Esophagus mucosa (tissue), 1 donor: ENCODE measurements around the gene SH3GL1. TPM values are rescaled to one million over a fixed set of nuclear protein-coding genes. Genes with fewer than 3 reads are reported as not detected.
"Not testable (repeated sequence)": the region's sequence is repeated elsewhere in the genome, so short reads cannot be mapped to it uniquely, and the experiment has no call there.

ENCODE experiments used
- ATAC-seq: fragments of 200-7000 bp; cut with Tn5 transposase; one replicate; pipeline ENCODE4 v1.9.1; 2020
- total RNA-seq: library from RNA; stranded (reverse); gene quantifications from one replicate; pipeline ENCODE4 v1.2.4, GENCODE V29; 2023
- donor health status: DM: yes; HTN: yes; CAD: no.

Gene SH3GL1
- total RNA-seq, 1 donor from 2014 or later: 114 TPM

DNA sequence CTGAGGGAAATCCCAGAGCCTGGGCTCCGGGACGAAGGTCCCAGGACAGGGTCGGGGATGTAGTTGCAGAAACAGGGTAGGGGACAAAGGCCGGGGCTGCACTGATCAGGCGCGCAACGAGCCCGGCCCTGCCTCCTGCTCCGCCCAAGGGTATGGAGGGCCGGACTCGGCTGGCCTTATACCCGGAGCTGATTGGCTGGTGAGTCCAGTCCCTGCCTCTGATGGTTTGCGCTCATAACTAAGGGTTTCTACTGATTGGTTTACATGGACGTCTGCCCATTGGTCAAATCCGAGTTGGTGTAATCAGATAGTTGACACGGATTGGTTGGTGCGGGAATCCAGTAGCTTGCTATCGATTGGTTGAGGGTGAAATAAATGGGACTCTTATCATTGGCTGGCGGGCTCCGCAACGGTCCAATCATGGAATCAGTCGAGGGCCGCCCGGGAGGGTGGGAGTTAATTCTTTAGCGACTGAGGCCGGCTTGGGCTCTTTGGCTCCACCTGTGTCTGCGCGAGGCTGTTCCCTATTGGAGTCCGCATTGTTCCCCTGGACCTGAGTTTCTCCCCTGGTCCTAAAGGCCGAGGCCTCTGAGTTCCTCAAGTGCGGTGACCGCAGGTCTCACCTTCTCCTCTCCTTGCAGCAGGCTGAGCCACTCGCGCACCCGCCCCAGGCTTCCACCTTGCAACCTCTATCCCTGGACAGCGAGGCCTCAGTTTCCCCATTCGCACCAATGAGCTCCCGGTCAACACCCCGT is 57.6 kb downstream of the SH3GL1 start:
- peak; percentile 90 for ATAC-seq

- ATAC-seq: peak; percentile 0
Observed at GRCh38 chr19:4342314-4342614, 58.1 kb downstream of the SH3GL1 start.

DNA sequence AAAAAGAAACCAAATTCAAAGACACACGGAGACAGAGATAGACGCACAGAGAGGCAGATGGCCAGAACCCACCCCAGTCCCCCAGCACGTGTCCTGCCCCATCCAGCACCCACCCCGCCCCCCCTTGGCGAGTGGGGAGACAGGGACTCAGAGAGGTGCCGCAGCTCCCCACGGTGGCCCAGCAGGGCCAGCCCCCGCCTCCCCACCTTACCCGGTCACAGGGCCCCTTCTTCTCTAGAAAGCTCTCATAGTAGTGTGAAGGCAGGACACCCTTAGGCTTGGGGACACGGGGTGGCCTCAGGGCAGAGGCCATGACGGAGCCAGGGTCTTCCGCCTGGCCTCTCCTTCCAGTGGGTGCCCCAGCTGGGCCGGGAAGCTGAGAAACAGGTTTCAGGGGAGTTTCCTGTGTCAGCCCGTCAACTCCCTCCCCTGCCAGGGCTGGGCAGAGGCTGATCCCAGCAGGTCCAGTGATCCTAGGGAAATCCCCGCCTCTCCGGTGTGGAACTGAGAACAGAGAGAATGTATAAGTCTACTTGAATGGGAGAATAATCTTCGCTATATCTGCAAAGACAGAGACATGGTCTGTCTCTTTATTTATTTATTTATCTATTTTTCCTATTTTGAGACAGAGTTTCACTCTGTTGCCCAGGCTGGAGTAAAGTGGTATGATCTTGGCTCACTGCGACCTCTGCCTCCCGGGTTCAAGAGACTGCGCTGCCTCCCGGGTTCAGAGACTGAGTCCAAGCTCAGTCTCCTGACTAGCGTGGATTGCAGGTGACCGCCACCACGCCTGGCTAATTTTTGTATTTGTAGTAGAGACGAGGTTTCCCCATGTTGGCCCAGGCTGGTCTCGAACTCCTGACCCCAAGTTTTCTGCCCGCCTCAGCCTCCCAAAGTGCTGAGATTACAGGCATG is 61.6 kb downstream of the SH3GL1 start, which contains the start of gene STAP2:
Gene STAP2 (minus strand): TSS at position 387 of the 915 bp plus-strand sequence. CDS start 74 bp downstream, at position 313.
- peak; percentile 65 for ATAC-seq

- no peak for ATAC-seq
Observed at GRCh38 chr19:4337906-4338440, 62.4 kb downstream of the SH3GL1 start.

GRCh38 chr19:4334929-4335570 is 65.3 kb downstream of the SH3GL1 start:
- ATAC-seq: no peak

DNA sequence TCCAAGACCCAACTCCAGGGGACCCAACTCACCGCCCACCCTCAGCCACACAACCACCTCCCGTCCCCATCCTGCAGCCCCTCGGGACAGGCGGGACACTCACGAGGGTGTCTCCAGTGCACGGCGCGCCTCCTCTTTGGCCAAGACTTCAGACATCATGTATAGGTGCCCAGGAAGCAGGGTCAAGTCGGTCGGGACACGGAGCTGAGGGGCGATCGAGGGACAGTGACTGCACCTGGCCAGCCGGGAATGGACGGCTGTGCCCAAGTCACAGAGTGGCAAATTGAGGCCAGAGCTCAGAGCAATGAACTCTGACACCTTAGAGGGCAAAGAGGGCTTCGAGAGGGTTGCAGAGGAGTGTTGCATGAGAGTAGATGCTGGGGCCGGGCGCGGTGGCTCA is 70.5 kb downstream of the SH3GL1 start:
- ATAC-seq: no peak

DNA sequence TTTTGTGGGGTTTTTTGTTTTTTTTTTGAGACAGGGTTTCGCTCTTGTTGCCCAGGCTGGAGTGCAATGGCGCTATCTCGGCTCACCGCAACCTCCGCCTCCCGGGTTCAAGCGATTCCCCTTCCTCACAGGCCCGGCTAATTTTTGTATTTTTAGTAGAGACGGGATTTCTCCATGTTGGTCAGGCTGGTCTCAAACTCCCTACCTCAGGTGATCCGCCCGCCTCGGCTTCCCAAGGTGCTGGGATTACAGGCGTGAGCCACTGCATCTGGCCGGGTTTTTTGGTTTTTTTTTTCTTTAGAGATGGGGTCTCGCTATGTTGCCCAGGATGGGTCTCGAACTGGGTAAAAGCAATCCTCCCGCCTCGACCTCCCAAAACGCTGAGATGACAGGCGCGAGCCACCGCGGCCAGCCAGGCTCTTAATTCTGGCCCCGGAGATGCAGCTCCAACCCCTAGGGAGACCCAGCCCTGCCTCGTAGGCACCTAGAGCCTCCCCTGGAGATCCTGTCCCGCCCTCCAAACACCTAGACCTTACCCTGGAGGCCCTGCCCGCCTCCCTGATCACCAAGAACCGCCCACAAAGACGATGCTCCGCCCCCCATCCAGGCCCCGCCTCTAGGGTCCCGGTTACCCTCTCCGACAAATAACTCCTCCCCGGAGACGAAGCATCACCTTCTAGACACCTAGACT is 71.2 kb downstream of the SH3GL1 start:
- not testable (repeated sequence) for ATAC-seq

DNA sequence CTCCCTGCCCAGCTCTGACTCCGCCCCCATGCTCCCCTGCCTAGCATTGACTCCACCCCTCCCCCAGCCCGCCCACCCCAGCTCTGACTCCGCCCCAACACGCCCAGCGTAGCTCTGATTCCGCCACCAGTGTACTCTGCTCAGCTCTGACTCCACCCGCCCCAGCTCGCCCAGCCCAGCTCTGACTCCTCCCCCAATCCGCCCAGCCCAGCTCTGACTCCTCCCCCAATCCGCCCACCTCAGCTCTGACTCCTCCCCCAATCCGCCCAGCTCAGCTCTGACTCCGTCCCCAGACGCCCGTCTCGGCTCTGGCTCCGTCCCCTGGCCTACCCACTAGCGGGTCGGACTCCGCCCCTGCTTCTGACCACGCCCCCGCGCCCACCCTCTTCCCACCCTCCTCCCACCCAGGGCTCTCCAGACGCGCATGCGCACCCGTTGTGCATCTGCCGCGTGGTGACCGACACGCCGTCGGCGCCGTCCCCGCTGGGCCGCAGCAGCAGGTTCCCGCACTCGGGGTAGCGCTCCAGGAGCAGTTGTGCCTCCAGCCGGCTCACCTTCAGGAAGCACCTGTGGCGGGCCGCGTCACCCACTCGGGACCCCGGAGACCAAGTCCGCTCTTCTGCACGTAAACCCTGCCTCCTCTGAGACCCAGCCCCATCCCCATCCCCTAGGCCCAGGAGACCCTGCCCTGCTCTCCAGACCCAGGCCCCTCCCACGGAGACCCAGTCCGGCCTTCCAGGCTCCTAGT is 71.9 kb downstream of the SH3GL1 start:
- ATAC-seq: peak; percentile 90

GRCh38 chr19:4327877-4328242 is 72.5 kb downstream of the SH3GL1 start:
- ATAC-seq: peak; percentile 10

DNA sequence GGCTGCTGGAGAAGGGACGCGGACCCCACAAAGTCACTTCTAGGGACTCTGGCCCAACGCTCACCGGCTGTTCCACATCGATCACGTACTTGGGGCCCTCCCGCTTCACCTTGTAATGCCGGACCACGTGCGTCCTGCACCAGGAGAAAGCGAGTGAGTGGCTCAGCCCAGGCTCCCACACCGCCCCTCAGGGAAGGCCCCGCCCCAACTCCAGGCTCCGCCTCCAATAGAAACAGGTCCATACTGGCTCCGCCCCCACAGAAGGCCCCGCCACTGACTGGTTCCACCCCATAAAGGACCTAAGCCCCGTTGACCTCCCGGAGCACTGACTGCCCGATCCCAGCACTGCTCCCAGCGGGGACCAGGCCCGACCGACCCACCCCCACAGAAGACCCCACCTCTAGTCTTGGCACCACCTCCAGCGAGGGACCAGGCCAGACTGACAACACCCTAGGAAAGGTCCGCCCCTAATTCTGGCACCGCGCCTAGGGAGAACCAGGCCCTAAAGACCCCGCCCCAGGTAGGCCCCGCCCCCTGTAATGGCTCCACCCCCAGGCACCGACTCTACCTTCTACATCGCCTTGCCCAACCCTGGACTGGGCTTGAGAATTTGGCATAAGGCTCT is 73.0 kb downstream of the SH3GL1 start:
- ATAC-seq: peak; percentile 34

DNA sequence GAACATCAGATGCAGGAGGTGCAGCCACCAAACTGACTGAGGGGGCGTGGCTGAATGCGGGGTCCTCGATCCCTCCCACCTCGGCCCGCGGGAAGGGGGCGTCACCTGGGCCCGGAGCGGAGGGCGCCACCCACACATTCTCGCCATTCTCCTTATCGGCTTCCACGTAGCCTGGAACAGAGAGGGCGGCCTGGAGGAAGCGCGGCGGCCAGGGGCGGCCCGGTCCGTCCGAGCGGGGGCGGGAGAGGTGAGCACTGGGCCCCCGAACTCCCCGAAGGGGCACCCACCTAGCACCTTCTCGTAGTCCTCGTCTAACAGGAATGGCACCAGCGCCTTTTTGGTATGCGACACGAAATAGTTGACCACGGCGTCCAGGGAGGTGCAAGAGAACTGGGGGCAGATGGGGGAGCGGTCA is 73.5 kb downstream of the SH3GL1 start:
- no peak for ATAC-seq

DNA sequence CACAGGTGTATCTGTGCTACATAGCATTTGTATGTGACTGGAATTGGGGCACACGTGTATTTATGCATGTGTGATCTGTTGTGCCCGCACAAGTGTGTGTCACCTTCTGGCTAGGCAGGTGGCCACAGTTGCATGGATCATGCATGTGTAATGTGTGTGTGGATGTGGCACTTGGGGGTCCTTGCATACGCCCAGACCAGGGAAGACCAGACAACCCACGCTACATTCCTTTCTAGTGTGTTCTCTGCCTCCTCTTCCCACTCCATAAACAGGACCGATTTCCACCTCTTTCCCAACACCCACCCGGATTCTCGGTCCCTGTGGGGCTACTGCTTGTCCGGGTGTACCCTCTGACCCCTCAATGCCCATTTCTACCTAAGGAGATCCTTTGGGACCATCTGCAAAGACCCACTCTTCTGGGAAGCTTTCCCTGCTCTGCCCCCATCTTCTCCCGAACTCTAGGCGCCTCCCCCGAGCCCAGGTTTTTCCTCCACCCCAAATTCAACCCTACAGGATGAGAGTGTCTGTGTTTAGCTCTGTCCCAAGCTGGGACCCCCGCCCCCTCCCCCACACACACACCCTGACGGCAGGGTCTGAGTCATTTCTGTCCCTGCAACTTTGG is 74.0 kb downstream of the SH3GL1 start:
- no peak for ATAC-seq

DNA sequence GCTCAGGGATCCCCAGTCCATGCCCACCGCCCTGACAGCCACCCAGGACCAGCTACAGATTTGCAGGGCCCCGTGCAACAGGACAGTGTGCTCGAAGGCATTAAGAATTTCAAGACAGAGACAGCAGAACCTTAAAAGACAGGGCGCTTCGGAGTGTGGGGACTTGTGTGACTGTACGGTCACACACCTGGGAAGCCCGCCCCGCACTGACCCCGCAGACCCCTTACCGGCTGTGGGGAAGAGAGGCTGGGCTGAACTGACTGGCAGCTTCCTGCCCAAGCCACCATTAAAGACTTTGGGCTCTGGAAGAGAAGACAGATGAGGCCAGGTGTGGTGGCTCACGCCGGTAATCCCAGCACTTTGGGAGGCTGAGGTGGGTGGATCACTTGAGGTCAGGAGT is 76.1 kb downstream of the SH3GL1 start:
- ATAC-seq: no peak

- ATAC-seq: no peak
Observed at GRCh38 chr19:4323692-4324091, 76.7 kb downstream of the SH3GL1 start.

- no peak for ATAC-seq
Observed at GRCh38 chr19:4322942-4323665, 77.2 kb downstream of the SH3GL1 start.

GRCh38 chr19:4320419-4320818 is 79.9 kb downstream of the SH3GL1 start:
- no peak for ATAC-seq

DNA sequence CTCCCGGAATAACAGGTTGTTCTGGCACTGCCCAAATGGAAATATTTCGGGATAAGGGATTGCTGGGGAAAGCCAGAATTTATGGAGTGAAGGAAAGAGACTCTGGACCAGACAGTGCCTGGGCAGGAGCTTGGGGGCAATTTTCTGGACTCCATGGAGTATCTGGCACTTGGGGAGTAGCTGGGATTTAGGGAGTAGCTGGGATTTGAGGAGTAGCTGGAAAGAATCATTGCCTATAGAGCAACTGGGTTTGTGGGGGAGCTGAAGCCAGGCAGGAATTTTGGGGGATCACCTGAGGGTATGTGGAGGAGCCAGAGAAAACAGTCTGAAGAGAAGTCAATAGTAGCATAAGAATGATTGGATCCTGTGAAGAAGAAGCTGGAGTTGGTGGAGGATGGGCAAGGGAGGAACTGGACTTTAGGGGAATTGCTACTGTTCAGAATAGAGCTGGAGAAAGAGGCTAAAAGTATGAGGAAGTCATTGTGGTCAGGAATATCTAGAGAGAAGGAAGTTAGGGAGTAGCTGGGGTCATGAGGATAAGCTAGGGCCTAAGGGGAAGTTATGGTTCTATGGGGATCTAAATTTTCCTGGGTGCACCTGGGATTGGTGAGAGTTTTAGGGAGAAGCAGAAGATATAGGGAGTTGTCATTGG is 81.2 kb downstream of the SH3GL1 start:
- ATAC-seq: no peak

DNA sequence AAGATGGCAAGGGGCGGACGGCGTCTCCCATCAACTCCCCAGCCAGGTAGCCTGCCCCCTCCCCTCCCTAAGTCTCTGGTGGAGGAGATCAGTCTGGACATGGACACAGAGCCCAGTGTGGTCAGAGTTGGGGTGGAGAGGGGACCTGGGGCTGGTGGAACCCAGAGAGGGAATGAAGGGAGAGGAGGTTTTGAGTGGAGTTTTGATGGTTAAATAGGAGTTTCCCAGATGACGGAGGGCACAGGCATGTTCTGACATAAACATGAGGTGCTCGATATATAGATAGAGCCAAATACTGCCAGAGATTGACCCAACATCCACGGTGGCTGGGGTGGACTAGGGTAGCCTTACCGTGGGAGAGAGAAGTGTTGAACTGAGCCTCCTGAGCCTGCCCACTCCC is 81.9 kb downstream of the SH3GL1 start:
- ATAC-seq: no peak

DNA sequence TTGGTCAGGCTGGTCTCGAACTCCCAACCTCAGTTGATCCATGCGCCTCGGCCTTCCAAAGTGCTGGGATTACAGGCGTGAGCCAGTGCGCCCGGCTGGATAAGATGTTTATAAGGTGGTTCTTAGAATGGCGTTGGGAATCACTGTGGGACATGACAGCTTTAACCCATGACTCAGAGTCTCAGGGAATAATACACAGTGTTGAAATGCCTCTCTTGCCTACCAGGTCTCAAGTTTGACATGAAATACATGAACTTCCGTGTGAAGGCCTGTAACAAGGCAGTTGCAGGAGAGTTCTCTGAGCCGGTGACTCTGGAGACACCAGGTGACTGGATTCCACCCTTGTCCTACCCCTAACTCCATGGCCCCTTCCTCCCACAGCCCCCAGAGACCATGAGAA is 83.4 kb downstream of the SH3GL1 start:
- ATAC-seq: peak; percentile 72
